Measurements from ENCODE around the gene SLC25A48. TPM values are rescaled to one million over a fixed set of nuclear protein-coding genes. Genes with fewer than 3 reads are reported as not detected.

Gene SLC25A48
- total RNA-seq, 1 donor from 2014 or later = not detected

DNA sequence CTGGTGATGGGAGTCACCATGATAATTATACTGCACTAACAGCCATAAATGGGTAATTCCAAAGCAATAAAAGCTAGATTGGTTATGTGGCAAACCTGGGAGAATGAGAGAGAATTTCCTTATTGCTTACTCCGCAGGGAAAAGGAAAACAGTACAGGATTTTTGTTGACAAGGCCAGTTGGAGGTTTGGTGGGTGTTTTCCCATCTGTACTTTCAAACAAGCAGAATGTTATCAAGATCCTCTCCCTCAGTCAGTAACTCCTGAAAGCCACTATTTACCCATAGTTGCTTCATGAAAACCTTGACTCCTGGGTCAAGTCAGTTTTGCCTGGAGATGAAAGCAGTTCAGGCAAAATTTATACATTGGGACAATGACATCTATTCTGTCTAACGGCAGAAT lies 34.8 kb downstream of the SLC25A48 start:
- FAIRE-seq = no peak
- Histone ChIP-seq H3K36me3 (ENCODE audit: control insufficient read depth, insufficient read depth, low read length) (no peaks in the 10 kb centered on the region), H3K27me3 (ENCODE audit: control insufficient read depth, insufficient read depth, low read length) (peaks cover 3% of the 10 kb centered on the region)

DNA sequence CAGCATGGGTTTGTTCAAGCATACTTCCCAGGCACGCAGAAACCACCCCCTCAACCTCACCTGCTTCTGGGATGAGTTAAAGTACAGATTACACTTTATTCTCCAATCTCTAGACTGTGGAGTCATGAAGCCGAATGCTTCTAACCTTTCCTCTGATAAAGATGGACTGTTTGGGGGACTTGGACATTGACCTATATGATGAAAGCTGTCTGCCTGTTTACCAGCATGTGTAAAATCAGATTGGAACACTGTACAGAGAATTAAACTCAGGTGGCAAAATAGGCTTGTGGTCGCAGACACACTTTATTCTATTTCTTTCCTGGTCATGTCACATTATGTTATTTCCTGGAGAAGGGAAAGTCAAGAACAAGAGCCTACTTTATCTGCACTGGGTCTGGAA lies 35.5 kb downstream of the SLC25A48 start:
- Histone ChIP-seq H3K27me3 (ENCODE audit: control insufficient read depth, insufficient read depth, low read length) (peaks cover 8% of the 10 kb centered on the region), H3K4me3 (ENCODE audit: low read depth, low read length) (no peak overlapping the region), H3K36me3 (ENCODE audit: control insufficient read depth, insufficient read depth, low read length) (no peaks in the 10 kb centered on the region)
- TF ChIP-seq, protein P1, sequence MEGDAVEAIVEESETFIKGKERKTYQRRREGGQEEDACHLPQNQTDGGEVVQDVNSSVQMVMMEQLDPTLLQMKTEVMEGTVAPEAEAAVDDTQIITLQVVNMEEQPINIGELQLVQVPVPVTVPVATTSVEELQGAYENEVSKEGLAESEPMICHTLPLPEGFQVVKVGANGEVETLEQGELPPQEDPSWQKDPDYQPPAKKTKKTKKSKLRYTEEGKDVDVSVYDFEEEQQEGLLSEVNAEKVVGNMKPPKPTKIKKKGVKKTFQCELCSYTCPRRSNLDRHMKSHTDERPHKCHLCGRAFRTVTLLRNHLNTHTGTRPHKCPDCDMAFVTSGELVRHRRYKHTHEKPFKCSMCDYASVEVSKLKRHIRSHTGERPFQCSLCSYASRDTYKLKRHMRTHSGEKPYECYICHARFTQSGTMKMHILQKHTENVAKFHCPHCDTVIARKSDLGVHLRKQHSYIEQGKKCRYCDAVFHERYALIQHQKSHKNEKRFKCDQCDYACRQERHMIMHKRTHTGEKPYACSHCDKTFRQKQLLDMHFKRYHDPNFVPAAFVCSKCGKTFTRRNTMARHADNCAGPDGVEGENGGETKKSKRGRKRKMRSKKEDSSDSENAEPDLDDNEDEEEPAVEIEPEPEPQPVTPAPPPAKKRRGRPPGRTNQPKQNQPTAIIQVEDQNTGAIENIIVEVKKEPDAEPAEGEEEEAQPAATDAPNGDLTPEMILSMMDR (IDR thresholded peaks at IDR 0.05; ENCODE audit: insufficient read depth, low read length, severe bottlenecking) = no peak
- DNase-seq (ENCODE audit: low read depth) (no peak), FAIRE-seq (no peak)

More for the DNA sequence above, 34.8 kb downstream of the SLC25A48 start:
- TF ChIP-seq, protein P1 (IDR thresholded peaks at IDR 0.05; ENCODE audit: insufficient read depth, low read length, severe bottlenecking) = no peak
- H3K4me3 ChIP-seq (ENCODE audit: low read depth, low read length) = no peak overlapping the region
- DNase-seq (ENCODE audit: low read depth) = no peak

DNA sequence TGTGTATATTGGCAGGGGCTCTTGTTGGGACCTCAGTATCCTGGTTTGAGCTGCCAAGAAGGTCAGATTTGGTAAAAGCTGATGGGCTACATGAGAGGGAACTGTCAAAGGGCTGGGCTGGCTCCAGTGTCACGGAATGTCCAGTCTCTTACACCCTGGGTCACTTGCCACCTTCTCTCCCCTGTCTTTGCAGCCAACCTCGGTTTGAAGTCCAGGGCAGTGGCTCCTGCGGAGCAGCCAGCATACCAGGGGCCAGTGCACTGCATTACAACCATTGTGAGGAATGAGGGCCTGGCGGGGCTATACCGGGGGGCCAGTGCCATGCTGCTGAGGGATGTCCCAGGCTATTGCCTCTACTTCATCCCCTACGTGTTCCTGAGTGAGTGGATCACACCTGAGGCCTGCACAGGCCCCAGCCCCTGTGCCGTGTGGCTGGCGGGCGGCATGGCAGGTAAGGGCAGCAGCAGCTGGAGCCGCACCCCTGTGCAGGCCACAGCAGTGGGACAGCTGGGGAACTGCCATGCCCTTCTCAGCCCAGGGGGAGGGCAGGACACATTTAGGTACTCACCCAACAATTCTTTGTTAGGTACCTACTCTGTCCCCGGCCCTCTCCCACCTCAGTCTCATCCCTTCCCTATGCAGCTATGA lies 36.9 kb downstream of the SLC25A48 start:
- no peaks in the 10 kb centered on the region for H3K36me3 ChIP-seq (ENCODE audit: control insufficient read depth, insufficient read depth, low read length)
- no peak for FAIRE-seq
- H3K27me3 ChIP-seq (ENCODE audit: control insufficient read depth, insufficient read depth, low read length) = peaks cover 8% of the 10 kb centered on the region
- no peak for DNase-seq (ENCODE audit: low read depth)
- TF ChIP-seq, protein P1 (IDR thresholded peaks at IDR 0.05; ENCODE audit: insufficient read depth, low read length, severe bottlenecking) = no peak
- H3K4me3 ChIP-seq (ENCODE audit: low read depth, low read length) = no peak overlapping the region

DNA sequence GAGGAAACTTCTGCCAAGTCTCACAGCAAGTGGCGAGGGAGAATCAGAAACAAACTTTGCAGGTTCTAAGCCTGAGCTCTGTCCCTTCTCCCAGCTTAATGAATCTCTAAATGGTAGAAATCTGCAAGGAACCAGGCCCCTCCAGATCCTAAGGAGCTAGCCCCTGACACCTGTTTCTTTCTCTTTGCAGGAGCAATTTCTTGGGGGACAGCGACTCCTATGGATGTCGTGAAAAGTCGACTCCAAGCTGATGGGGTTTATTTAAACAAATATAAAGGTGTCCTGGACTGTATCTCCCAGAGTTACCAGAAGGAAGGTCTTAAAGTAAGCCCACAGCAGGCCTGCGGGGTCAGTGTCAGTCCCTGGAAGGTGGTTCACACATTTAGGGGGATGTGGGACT lies 39.4 kb downstream of the SLC25A48 start:
- no peaks in the 10 kb centered on the region for H3K36me3 ChIP-seq (ENCODE audit: control insufficient read depth, insufficient read depth, low read length)
- FAIRE-seq = no peak
- peaks cover 10% of the 10 kb centered on the region for H3K27me3 ChIP-seq (ENCODE audit: control insufficient read depth, insufficient read depth, low read length)
- TF ChIP-seq, protein P1 (IDR thresholded peaks at IDR 0.05; ENCODE audit: insufficient read depth, low read length, severe bottlenecking) = no peak
- no peak overlapping the region for H3K4me3 ChIP-seq (ENCODE audit: low read depth, low read length)
- no peak for DNase-seq (ENCODE audit: low read depth)

DNA sequence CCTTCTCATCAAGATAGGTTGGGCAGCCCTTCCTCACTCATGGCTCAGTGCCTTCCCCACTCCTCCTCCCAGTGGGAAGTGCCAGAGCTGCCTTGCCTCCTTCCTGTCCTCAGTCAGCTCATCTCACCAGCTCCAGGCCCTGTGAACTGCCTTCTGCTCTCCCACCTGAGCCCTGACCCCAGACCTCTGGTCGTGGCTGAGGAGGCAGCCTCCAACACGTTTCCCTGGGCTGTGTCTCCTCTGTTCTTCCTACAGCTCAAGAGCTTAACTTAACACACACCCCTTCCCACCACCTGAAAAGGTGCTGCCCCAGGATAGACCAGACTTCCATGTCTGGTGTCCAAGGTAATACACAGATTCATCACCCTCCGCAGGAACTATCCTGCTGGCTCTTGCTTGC lies 40.0 kb downstream of the SLC25A48 start:
- peaks cover 10% of the 10 kb centered on the region for H3K27me3 ChIP-seq (ENCODE audit: control insufficient read depth, insufficient read depth, low read length)
- H3K4me3 ChIP-seq (ENCODE audit: low read depth, low read length) = no peak overlapping the region
- TF ChIP-seq, protein P1 (IDR thresholded peaks at IDR 0.05; ENCODE audit: insufficient read depth, low read length, severe bottlenecking) = no peak
- no peak for DNase-seq (ENCODE audit: low read depth)
- H3K36me3 ChIP-seq (ENCODE audit: control insufficient read depth, insufficient read depth, low read length) = no peaks in the 10 kb centered on the region
- no peak for FAIRE-seq

DNA sequence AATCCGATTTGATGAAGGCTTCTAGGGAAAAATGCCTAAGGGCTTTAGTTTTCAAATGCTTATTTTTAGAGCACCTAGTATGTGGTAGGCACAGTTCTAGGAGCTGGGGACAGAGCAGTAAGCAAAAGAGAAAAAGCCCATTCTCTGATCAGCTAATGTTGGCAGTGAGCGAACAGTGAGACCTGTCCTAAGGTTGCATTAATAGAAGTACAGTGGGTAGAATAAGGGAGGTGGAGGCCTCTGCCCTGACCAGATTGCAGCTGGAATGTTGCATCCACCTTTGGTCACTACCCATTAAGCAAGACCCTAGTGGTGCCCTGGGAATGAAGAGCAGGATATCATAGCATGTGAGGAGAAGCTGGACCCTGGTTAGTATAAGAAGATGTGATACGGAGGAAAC lies 41.1 kb downstream of the SLC25A48 start:
- H3K4me3 ChIP-seq (ENCODE audit: low read depth, low read length) = no peak overlapping the region
- TF ChIP-seq, protein P1 (IDR thresholded peaks at IDR 0.05; ENCODE audit: insufficient read depth, low read length, severe bottlenecking) = no peak
- peaks cover 8% of the 10 kb centered on the region for H3K27me3 ChIP-seq (ENCODE audit: control insufficient read depth, insufficient read depth, low read length)
- FAIRE-seq = no peak
- no peaks in the 10 kb centered on the region for H3K36me3 ChIP-seq (ENCODE audit: control insufficient read depth, insufficient read depth, low read length)
- no peak for DNase-seq (ENCODE audit: low read depth)

Data from bronchial epithelial cell (primary cell).